HG03175 (cell line): ENCODE results near the gene GPR179.

ENCODE experiments used
- ATAC-seq: cut with Tn5 transposase; IDR thresholded peaks from one replicate; pipeline ENCODE4 v1.9.1; 2021; ENCODE audit warnings: mild to moderate bottlenecking, moderate library complexity; ENCODE audit not compliant: unreplicated experiment

The GPR179 gene

DNA sequence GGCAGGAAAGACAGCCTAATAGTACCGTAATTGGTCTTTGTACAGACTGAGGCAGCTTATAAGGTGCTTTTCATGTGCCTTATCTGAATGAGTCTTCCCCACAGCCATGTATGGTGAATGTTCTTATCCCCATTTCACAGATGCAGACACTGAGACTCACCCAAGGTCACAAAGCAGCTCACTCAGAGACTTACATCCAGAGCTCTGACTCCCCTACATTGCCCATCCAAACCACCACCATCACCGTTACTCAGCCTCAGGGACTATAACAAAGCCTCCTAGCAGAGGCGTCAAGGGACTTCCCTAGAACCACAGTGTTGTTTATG, 627 bp upstream of the GPR179 start:
- ATAC-seq: no peak

DNA sequence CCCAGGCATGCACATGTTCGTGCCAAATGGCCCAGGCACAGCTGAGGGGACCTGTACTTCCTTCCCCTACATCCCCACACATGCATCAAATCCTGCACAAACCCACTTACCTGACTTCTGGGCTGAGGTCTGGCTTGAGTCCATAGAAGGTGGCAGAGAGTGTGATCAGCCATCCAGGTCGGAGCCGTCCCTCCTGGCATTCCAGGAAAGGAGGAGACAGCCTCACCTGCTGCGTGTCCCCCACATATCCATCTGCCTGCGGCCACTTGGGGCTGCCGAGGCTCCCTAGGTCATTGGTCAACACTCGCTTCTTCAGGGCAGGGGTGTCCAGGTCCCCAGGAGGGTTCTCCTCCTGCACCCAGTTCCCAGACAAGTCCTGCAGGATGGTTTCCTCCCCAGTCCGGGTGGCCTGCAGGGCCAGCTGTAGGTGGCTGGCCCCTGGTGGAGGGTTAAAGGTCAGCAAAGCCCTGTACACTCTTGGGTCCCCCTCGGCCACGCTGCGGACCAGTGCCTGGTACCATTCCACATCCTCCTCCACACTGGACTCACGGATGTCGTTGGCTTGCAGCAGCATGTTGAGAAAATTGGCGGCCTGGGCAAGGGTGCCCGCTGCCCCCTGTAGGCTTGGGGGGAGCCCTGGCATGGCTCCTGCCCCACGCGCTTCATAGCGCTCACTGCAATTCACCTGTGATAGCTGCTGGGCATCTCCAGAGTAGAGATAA, 709 bp downstream of the GPR179 start:
- ATAC-seq: no peak

DNA sequence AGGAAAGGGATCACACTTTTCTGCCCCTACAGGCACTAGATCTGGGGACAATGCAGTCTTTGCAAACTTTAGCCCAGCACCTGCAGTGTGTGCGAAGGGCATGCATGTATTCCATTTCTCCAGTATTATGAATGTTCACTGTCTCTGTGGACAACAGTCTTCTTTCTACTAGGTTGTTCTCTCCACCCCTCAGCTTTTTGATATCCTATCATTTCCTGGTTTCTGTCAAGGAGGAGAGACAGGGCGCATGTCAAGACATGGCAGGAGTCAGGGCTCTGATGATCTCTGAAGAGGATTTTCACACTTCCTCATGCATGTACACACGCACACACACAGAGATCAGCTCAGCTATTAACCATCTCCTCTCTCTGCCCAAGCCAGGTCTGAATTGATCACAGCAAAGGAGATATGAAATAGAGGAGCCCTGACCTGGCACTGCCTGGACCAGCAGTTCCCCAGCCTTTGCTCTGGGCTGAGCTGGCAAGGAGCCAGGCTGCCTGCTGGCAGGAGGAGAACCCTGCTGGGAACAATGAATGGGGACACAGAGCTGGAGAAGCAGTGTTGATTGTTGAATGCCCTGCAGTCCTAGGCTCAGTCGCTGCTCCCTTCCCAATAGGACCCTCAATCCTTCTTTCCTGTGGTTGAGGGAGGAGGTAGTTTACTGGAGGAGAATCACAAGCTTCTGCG, 2.6 kb downstream of the GPR179 start:
- ATAC-seq: no peak

DNA sequence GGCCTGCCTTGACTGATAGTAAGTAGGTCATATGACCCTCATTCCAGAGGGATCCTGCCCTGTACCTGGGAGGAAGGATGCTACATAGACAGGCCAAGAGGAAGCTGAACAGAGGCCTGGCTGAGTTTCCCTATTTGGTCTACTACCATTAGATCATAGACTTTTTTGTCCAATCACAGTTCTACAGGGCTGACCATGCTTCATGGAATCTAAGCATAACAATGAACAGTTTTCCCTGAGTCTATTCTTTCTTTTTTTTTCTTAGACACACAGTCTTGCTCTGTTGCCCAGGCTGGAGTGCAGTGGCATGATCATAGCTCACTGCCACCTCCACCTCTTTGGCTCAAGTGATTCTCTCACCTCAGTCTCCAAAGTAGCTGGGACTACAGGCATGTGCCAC, 3.9 kb downstream of the GPR179 start:
- ATAC-seq: no peak

DNA sequence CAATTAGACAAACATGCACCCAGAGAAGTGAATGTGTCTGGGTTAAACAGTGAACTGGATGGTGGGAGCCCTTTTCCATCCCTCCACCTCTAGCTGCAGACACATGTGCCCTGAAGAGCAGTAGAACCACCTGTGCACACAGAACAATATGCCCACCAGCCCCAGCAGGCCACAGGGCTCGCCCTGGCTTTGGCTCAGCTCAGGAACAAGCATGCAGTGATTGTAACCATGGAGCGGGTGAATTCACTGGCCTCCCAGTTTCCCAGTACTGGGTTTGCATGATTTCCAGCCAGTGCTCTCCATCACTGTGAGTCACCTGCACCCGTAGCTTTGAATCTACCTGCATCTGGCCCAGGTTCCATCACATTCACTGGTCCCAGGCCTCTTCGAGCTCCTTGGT, 5.2 kb downstream of the GPR179 start:
- no peak for ATAC-seq

DNA sequence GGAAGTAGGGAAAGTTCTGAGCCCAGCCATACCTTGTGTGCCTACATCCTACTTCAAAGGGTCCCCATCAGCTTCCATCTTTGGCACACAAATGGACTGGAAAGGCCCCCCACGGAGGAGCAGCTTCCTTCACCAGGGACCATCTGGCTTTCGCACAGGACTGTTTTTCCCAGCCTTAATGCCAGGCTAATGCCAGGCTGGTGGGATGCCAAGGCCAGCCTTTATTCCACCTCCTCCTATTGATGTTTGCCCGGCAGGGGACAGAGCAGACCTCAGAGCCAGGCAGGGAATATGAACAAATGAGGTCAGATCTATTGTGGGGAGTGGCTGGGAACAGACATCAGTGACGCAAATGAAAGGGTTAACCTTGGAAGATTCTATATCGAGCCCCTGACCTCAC, 5.7 kb downstream of the GPR179 start:
- ATAC-seq: no peak

DNA sequence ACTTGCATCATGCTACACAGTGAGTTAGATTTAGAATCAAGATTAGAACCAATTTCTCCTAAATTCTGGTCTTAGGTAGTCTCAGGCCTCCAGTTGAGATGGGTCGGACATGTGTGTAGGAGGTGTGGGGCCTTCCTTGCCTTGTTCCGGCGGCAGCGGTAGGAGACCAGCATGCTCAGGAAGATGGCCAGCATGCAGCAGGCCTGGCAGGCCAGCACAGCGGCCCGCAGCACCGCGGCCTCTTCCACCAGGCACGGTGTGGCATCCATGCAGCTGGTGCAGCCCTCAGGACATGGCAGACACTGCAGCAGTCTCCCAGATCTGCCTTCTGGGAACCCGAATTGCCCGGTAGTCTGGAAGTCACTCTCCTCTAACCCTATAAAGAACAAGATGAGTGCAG, 6.9 kb downstream of the GPR179 start:
- no peak for ATAC-seq

DNA sequence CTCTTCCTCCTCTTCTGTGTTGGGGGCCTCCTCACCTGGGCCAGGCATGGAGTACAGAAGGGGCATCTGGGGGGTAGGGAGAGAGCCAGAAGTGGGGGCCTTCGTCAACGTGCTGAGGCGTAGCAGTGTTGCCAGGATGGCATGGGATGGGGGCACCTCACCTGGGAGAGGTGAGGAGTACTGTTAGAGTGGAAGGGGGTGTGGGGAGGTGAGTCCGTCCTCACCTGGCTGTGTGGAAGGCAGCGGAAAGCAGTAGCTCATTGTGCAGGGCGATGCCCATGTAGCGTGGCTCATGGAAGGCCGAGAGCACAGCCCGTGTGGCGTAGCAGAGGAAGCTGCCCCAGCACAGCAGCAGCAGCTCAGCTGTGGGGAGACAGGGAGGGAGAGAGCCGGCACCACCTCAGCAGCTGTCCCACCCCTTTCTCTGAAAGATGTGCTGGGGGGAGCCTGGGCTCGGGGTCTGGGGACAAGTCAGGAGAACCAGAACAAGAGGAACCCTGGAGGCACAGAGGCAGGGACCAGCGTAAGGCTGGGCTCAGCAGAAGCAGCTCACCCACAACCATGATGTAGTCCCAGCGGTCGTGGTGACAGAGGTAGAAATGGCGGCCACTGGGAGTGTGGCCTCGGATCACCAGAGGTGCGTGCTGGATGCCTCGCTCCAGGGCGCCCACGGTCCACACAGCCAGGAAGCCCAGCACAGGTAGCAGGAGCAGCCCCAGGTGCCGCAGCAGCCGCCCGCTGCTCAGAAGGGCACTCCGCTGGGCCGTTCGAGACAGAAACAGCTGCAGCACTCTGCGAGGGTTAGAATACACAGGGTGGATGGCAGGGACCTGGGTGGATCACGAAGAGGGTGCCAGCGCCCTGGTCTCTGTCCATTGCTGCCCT, 9.0 kb downstream of the GPR179 start:
- no peak for ATAC-seq

DNA sequence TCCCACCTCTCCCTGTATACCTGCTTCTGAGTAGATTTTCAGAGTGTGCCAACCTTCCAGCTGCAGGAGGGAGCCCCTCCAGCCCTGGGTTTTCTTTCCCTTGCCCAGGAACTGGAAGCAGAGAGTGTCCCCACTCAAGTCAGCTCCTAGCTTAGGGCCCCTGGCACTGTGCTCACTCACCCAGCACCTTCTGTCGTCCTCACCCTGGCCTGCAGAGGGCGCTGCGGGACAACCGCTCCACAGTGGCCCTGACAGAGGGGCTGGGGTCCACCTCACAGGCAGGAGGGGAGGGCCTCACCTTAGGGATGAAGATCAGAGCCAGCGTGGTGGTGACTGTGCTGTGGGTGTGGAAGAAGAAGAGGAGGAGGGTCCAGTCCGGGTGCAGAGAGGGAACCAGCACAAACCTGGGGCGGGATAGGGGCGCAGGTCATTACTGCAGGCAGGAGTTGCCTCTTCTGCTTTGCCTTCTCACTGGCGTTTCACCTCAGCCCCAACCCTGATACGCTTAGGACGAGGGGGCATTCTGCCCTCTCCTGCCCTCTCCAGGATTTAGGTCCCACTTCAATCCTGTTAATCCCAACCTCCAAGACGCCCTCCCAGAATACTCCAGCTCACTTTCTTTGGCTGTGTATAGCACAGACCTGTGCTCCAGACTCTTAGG, 10.0 kb downstream of the GPR179 start:
- no peak for ATAC-seq

- no peak for ATAC-seq
These were observed 11.0 kb downstream of the GPR179 start for GRCh38 chr17:38332735-38333134.

GRCh38 chr17:38330941-38331411, 12.8 kb downstream of the GPR179 start:
- ATAC-seq: no peak

DNA sequence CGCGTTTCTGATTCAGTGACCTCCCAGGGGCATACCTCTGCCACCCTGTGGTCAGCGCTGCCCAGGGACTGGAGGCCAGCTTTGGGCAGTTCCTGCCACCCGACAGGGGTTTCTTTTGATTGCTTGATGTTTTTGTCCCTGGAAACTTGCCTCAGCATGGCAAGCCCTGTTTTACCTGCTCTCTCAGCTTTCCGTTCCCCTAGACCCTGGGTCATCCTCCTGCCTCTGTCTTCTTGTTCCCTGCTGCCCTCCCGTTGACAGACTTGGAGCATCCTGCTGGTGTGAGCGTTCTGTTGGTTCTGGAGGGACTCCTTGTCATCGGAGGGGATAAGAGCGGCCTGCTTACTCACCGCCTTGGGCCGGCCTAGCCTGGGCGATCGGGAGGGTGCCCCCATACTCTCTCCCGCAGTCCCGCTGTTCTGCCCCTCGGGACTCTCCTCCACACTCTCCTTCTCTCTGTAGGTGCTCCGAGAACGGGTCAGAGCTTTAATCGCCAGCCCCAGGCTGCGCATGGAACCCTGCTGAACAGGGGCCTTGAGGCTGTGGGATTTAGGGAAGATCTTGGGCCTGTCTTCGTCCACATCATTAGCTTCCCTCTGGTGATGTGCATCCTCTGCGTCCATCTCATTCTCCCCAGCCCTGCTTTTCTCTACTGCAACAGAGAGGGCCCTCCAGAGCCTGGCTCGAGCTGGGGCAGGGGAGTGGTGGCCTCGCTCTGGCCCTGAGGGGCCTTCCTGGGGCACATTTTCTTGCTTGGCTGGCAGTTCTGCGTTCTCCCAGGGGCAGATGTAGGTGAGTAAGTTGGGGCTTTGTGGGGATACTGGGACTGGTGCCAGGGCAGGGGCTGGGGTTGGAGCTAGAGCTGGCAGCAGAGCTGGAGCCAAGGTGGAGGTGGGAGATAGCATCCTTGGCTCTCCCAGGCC, 13.7 kb downstream of the GPR179 start:
- no peak for ATAC-seq

- no peak for ATAC-seq
These were observed 14.5 kb downstream of the GPR179 start for GRCh38 chr17:38329284-38329683.

- ATAC-seq: no peak
These were observed 15.1 kb downstream of the GPR179 start for GRCh38 chr17:38328620-38329019.

- ATAC-seq: no peak
These were observed 15.8 kb downstream of the GPR179 start for GRCh38 chr17:38327936-38328335.

- ATAC-seq: no peak
These were observed 16.6 kb downstream of the GPR179 start for GRCh38 chr17:38326996-38327792.

GRCh38 chr17:38325221-38325851, 18.4 kb downstream of the GPR179 start:
- no peak for ATAC-seq

- no peak for ATAC-seq
These were observed 19.0 kb downstream of the GPR179 start for GRCh38 chr17:38324772-38325171.

DNA sequence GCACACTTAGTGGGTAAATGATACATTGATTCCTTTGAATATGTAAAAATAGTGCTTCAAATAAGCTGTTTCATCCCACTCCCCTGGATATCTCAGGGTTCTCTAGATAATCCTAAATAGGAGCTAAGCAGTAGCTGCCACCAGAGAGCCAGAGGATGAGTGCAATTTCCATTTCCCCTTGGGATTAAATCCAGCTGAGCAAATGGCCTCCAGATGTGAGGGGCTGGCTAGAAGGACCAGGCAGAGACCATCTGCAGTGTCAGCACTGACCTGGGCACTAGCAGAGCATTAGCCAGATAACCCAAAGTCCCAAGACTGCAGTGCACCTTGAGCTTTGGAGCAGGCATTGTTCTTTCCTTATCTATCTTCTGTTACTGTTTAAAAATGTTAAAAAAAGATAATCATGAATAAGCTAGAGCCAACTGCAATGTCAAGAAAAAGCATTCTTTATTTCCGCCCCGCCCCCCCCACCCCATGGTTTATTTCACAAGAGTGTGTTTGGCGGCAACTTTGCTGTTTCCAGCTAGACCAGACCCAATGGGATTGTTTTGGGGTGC, 19.5 kb downstream of the GPR179 start:
- ATAC-seq: no peak
